K562 (cell line): ENCODE results near the gene SLX9. TPM values are rescaled to one million over a fixed set of nuclear protein-coding genes. Genes with fewer than 3 reads are reported as not detected.

ENCODE experiments used
- ATAC-seq: fragments of 200-7000 bp; cut with Tn5 transposase; 3 replicates; pipeline ENCODE4 v1.9.1; 2020; ENCODE audit warnings: moderate library complexity
- BruUV-seq: library from RNA; stranded (reverse); fragments of 400-500 nt; replicated peaks from 2 replicates; lab custom pipeline; 2021; lab: Mats Ljungman, UMichigan
- CTCF ChIA-PET: fragments of 300-600 bp; formaldehyde crosslinking; extraction: SDS; loops from one replicate; lab custom pipeline; 2021; ENCODE audit warnings: low intra/inter-chr PET ratio; lab: Yijun Ruan, JAX
- POLR2A ChIA-PET: fragments of 300-600, 350-650 bp; sonication (Branson Sonifier 250); formaldehyde crosslinking; extraction: SDS; loops from one replicate; lab custom pipeline; 2021; ENCODE audit warnings: antibody characterized with exemption, inconsistent platforms; lab: Yijun Ruan, JAX
- DNase-seq, 4 experiments: peaks; one replicate each; pipeline versions ENCODE4 v3.0.0 to v3.0.0-alpha.2; 2011 to 2018; ENCODE audit warnings: low spot score in 3 of 4, mixed read lengths in 3 of 4; ENCODE audit errors: extremely low read depth in 1 of 4
- FAIRE-seq: peaks from 2 replicates; lab custom pipeline; 2011; peaks lifted over from hg19 to GRCh38; lab: Jason Lieb, UNC
- H2AFZ ChIP-seq: 2 replicates; pipeline ENCODE4 v1.6.0; 2011; ENCODE audit warnings: low read depth, low read length, control low read depth, inconsistent platforms
- H3K27ac ChIP-seq: fragments of 200-600 bp; 3 replicates; pipeline ENCODE4 v1.8.0; 2011; ENCODE audit warnings: low read depth, mild to moderate bottlenecking, control low read depth, inconsistent platforms, low read length, moderate library complexity, mixed read lengths; ENCODE audit errors: extremely low read depth
- H3K27me3 ChIP-seq, 2 experiments: fragments of 300-600 bp in 1 of 2; 2 replicates in 1 of 2; 3 replicates in 1 of 2; pipeline versions ENCODE4 v1.6.0 to v1.8.0; 2011; ENCODE audit warnings: inconsistent platforms in 2 of 2, low read length in 2 of 2, mild to moderate bottlenecking in 1 of 2, mixed read lengths in 1 of 2, moderate library complexity in 1 of 2; ENCODE audit not compliant: control insufficient read depth in 2 of 2, insufficient read depth in 2 of 2
- H3K36me3 ChIP-seq: fragments of 300-600 bp; 3 replicates; pipeline ENCODE4 v1.8.0; 2011; ENCODE audit warnings: mild to moderate bottlenecking, low read length, inconsistent platforms; ENCODE audit not compliant: control insufficient read depth, insufficient read depth
- H3K4me1 ChIP-seq, 2 experiments: fragments of 200-600 bp in 1 of 2; replicated peaks in 1 of 2; 2 replicates in 1 of 2; 3 replicates in 1 of 2; pipeline versions ENCODE4 v1.5.1 to v1.8.0; 2011; ENCODE audit warnings: inconsistent platforms in 2 of 2, low read length in 2 of 2, mild to moderate bottlenecking in 1 of 2, mixed read lengths in 1 of 2, moderate library complexity in 1 of 2; ENCODE audit not compliant: control insufficient read depth in 2 of 2, insufficient read depth in 2 of 2
- H3K4me2 ChIP-seq: 2 replicates; pipeline ENCODE4 v1.6.1; 2011; ENCODE audit warnings: low read length, control low read depth, inconsistent platforms, mixed read lengths; ENCODE audit not compliant: insufficient read depth
- H3K4me3 ChIP-seq: fragments of 200-600 bp; sonication (generic), shearing (Covaris generic); 2 replicates; pipeline ENCODE4 v1.5.1; 2016; ENCODE audit warnings: control low read depth, inconsistent platforms
- H3K79me2 ChIP-seq: fragments of 200-600 bp; 3 replicates; pipeline ENCODE4 v1.8.0; 2011; ENCODE audit warnings: low read length, inconsistent platforms; ENCODE audit not compliant: control insufficient read depth, insufficient read depth
- H3K9ac ChIP-seq, 2 experiments: 2 replicates each; pipeline versions ENCODE4 v1.6.0 to v1.6.1; 2011; ENCODE audit warnings: low read depth in 2 of 2, low read length in 2 of 2, control low read depth in 1 of 2, inconsistent platforms in 1 of 2, mild to moderate bottlenecking in 1 of 2, mixed read lengths in 1 of 2; ENCODE audit not compliant: insufficient read depth in 1 of 2
- H3K9me1 ChIP-seq: one replicate; pipeline ENCODE4 v1.6.0; 2011; ENCODE audit warnings: inconsistent platforms, mild to moderate bottlenecking, low read length, moderate library complexity; ENCODE audit not compliant: control insufficient read depth, insufficient read depth
- H3K9me3 ChIP-seq: replicated peaks from 2 replicates; pipeline ENCODE4 v1.5.1; 2011; ENCODE audit warnings: low read depth, low read length, inconsistent platforms; ENCODE audit not compliant: control insufficient read depth, insufficient read depth
- H4K20me1 ChIP-seq: replicated peaks from 2 replicates; pipeline ENCODE4 v1.6.1; 2011; ENCODE audit warnings: low read length, inconsistent platforms, mixed read lengths; ENCODE audit not compliant: control insufficient read depth, insufficient read depth
- PTBP1 ChIP-seq: fragments of 200-400 bp; formaldehyde crosslinking; IDR thresholded peaks from 2 replicates; pipeline ENCODE4 v1.6.1; 2017; ENCODE audit warnings: low read depth, low read length
- WGBS: fragments of 100-300 bp; shearing (Covaris generic); methylation state at CpG from one replicate; pipeline ENCODE4 v1.1.6; 2016; ENCODE audit warnings: low coverage, mixed read lengths; ENCODE audit not compliant: insufficient coverage; ENCODE audit errors: missing lambda C conversion rate; 5-methylcytosine and 5-hydroxymethylcytosine counted together
- in situ Hi-C: fragments of 300-500 bp; cut with MboI; formaldehyde crosslinking; loops from 4 replicates; pipeline ENCODE4 v1.15.0; 2018; ENCODE audit warnings: inconsistent platforms, mixed read lengths
- intact Hi-C: fragments of 100-400 bp; cut with micrococcal nuclease; formaldehyde crosslinking; loops from 2 replicates; pipeline ENCODE4 v1.14.2; 2022
- polyA plus RNA-seq, 8 experiments: library from polyadenylated mRNA; depleted of rRNA in 4 of 8; stranded (reverse) in 5 of 8; unstranded in 3 of 8; fragments of >200 nt; fragmentation: Nextera tagmentation in 2 of 8; fragmentation: Illumina TruSeq in 1 of 8; extraction: Ambion mirVana in 2 of 8; extraction: Trizol in 1 of 8; gene quantifications; 2 replicates each; pipeline versions ENCODE4 v1.2.1 to v1.2.3, GENCODE V29; 2011 to 2014; ENCODE audit warnings: inconsistent platforms in 1 of 8, missing spikeins in 1 of 8
- total RNA-seq, 7 experiments: library from RNA; depleted of rRNA in 6 of 7; stranded (reverse); fragments of >200 nt in 6 of 7; fragmentation: Illumina TruSeq in 2 of 7; extraction: Trizol in 2 of 7; gene quantifications; 2 replicates each; pipeline versions ENCODE4 v1.2.1 to v1.2.3, GENCODE V29; 2011 to 2021; ENCODE audit warnings: low replicate concordance in 1 of 7
- TF ChIP-seq, protein P1 (sequence below), 2 experiments: IDR thresholded peaks; 2 replicates each; pipeline ENCODE4 v1.6.1; 2012; ENCODE audit warnings: improper control_type of control experiment in 2 of 2, low read depth in 2 of 2, low read length in 2 of 2, borderline replicate concordance in 1 of 2

The SLX9 gene
- total and polyA plus RNA-seq, 9 of the 15 experiments (the other 6 are each of a cell fraction or from before 2014, with no cell fraction given) = 1.2 to 75.5 (median 16.5) TPM

DNA sequence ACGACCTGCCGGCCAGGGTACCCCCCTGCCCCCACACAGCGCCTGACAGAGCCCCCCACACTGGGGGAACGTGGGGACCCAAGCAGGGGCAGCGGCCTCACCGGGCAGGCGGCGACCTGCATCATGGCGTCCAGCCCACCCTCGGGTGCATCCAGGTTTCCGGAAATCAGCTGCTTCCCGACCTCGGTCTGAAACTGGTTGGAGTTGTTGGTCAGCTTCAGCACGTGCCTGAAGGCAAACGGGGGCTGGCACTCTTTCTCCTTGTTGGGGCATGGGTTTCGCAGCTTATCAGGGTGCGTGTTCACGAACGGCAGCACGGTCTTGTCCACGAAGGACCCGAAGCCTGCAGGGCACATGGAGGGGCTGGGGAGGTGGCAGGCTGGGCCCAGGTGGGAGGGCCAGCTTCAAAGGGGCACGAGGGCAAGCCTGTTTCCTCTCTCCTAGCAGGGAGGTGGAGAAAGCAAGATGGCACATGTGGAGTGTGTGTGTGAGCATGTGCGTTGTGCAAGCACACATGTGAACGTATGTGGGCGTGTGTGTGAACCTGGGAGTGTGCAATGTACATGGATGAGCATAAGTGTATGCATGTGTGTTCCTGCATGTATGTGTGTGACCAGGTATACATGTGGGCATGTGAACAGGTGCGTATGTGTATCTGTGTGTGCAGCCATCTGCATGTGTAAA lies 38.3 kb upstream of the SLX9 start:
- POLR2A ChIA-PET = no interaction called here
- 24% methylated on average over 22 of the region's 27 CpGs for WGBS
- in situ Hi-C loops = no loop called here

More for the DNA sequence above, 38.3 kb upstream of the SLX9 start:
- Histone ChIP-seq H3K4me3 (no peak overlapping the region), H3K9me1 (no peaks in the 10 kb centered on the region), H3K27me3 (peaks cover 36 to 82% of the 10 kb centered on the region in 2 experiments), H3K4me2 (no peak overlapping the region), H3K27ac (no peak overlapping the region)
- DNase-seq = no peak
- ATAC-seq = no peak
- no TSS peak for BruUV-seq
- TF ChIP-seq, protein P1, sequence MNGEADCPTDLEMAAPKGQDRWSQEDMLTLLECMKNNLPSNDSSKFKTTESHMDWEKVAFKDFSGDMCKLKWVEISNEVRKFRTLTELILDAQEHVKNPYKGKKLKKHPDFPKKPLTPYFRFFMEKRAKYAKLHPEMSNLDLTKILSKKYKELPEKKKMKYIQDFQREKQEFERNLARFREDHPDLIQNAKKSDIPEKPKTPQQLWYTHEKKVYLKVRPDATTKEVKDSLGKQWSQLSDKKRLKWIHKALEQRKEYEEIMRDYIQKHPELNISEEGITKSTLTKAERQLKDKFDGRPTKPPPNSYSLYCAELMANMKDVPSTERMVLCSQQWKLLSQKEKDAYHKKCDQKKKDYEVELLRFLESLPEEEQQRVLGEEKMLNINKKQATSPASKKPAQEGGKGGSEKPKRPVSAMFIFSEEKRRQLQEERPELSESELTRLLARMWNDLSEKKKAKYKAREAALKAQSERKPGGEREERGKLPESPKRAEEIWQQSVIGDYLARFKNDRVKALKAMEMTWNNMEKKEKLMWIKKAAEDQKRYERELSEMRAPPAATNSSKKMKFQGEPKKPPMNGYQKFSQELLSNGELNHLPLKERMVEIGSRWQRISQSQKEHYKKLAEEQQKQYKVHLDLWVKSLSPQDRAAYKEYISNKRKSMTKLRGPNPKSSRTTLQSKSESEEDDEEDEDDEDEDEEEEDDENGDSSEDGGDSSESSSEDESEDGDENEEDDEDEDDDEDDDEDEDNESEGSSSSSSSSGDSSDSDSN (IDR thresholded peaks at IDR 0.05; ENCODE audit: borderline replicate concordance in 1 of 2, low read depth in 2 of 2, low read length in 2 of 2) = no peak
- TF ChIP-seq PTBP1 = no peak
- TF ChIP-seq, all 486 proteins: peak for 0
- Histone ChIP-seq H4K20me1 (peaks cover 11% of the 10 kb centered on the region; the same call in 1 of the 2 replicates), H3K36me3 (no peaks in the 10 kb centered on the region; the same call in 2 of the 3 replicates), H3K9me3 (peaks cover 12% of the 10 kb centered on the region), H2AFZ (no peak overlapping the region), H3K79me2 (no peaks in the 10 kb centered on the region), H3K4me1 (peaks cover 6 to 76% of the 10 kb centered on the region in 2 experiments; a peak in 4 of 5 replicates), H3K9ac (no peak overlapping the region; a peak in 1 of 4 replicates)
- CTCF ChIA-PET = no interaction called here
- intact Hi-C loops = no loop called here
- no peak for FAIRE-seq
